GM12875 (cell line): ENCODE measurements around the gene UBE2J2.
"Not testable (repeated sequence)": the region's sequence is repeated elsewhere in the genome, so short reads cannot be mapped to it uniquely, and the experiment has no call there.

Experiments used
- H3K4me3 ChIP-seq: one replicate; pipeline ENCODE4 v1.5.1; 2011; ENCODE audit warnings: low read depth, low read length, control low read depth
- TF ChIP-seq, protein P1 (sequence below): IDR thresholded peaks from 2 replicates; pipeline ENCODE4 v1.5.1; 2011; ENCODE audit warnings: low read depth, mild to moderate bottlenecking, control low read depth, inconsistent platforms, low read length, moderate library complexity, borderline replicate concordance; ENCODE audit not compliant: insufficient read depth

UBE2J2 gene

GRCh38 chr1:1318777-1319645, 45.4 kb upstream of the UBE2J2 start:
- no peak overlapping the region for H3K4me3 ChIP-seq
- TF ChIP-seq, protein P1, sequence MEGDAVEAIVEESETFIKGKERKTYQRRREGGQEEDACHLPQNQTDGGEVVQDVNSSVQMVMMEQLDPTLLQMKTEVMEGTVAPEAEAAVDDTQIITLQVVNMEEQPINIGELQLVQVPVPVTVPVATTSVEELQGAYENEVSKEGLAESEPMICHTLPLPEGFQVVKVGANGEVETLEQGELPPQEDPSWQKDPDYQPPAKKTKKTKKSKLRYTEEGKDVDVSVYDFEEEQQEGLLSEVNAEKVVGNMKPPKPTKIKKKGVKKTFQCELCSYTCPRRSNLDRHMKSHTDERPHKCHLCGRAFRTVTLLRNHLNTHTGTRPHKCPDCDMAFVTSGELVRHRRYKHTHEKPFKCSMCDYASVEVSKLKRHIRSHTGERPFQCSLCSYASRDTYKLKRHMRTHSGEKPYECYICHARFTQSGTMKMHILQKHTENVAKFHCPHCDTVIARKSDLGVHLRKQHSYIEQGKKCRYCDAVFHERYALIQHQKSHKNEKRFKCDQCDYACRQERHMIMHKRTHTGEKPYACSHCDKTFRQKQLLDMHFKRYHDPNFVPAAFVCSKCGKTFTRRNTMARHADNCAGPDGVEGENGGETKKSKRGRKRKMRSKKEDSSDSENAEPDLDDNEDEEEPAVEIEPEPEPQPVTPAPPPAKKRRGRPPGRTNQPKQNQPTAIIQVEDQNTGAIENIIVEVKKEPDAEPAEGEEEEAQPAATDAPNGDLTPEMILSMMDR = no peak

GRCh38 chr1:1318131-1318652, 44.5 kb upstream of the UBE2J2 start:
- no peak overlapping the region for H3K4me3 ChIP-seq
- TF ChIP-seq, protein P1 = no peak

GRCh38 chr1:1317420-1317819, 43.8 kb upstream of the UBE2J2 start:
- TF ChIP-seq, protein P1 = no peak
- no peak overlapping the region for H3K4me3 ChIP-seq

DNA sequence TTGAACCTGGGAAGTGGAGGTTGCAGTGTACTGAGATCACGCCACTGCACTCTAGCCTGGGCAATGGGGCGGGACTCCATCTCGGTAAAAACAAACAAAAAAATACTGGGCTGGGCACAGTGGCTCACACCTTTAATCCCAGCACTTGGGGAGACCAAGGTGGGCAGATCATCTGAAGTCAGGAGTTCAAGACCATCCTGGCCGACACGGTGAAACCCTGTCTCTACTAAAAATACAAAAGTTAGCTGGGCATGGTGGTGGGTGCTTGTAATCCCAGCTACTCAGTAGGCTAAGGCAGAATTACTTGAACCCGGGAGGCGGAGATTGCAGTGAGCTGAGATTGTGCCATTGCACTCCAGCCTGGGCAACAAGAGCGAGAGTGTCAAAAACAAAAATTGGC, 42.5 kb upstream of the UBE2J2 start:
- not testable (repeated sequence) for H3K4me3 ChIP-seq

- TF ChIP-seq, protein P1 = no peak
- H3K4me3 ChIP-seq = no peak overlapping the region
Measured at GRCh38 chr1:1315435-1315954, 41.8 kb upstream of the UBE2J2 start.

GRCh38 chr1:1314678-1315335, 41.2 kb upstream of the UBE2J2 start:
- H3K4me3 ChIP-seq = no peak overlapping the region
- TF ChIP-seq, protein P1 = no peak

DNA sequence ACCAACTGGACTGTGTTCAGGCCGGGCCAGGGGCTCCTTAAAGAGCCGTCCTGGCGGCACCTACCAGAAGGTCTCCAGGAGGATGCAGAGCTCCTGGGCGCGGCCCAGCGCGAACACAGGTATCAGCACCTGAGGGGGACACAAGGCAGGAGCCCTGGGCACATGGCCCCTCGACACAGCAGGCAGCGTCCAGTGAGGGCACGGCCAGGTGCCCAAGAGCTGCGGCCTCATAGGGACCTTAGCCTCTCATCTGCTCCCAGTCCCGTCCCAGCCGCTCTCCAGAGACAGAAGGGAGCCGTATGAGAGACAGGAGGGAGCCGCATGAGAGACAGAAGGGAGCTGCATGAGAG, 40.6 kb upstream of the UBE2J2 start:
- TF ChIP-seq, protein P1 = no peak
- no peak overlapping the region for H3K4me3 ChIP-seq
